ENCODE results near the gene PTHLH. TPM values are rescaled to one million over a fixed set of nuclear protein-coding genes. Genes with fewer than 3 reads are reported as not detected.

PTHLH gene
- total RNA-seq, 6 experiments from 2014 or later = not detected

DNA sequence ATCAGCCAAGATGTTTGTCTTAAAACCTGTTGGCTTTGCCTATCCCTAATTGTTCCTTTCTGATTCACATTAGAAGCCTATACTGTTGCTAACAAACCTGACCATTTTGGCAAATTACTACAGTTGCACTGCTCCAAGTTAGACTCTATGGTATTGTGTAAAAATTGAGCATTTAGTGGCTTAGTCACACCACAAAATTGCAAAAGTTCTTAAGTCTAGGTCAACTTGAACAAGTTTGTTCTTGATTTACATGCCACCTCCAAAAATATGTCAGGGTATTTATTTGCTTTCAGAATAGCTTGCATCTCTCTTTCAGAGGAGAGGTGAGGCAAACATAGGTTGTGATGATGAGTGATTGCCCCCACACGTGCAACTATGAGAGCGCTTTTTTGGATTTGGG, 27.0 kb upstream of the PTHLH start:
- DNase-seq = no peak
- H3K27me3 ChIP-seq = no peaks in the 10 kb centered on the region
- H3K4me1 ChIP-seq = no peaks in the 10 kb centered on the region
- H3K27ac ChIP-seq = no peak overlapping the region
- no peaks in the 10 kb centered on the region for H3K9me3 ChIP-seq
- no peak for ATAC-seq
- TF ChIP-seq, protein P1, sequence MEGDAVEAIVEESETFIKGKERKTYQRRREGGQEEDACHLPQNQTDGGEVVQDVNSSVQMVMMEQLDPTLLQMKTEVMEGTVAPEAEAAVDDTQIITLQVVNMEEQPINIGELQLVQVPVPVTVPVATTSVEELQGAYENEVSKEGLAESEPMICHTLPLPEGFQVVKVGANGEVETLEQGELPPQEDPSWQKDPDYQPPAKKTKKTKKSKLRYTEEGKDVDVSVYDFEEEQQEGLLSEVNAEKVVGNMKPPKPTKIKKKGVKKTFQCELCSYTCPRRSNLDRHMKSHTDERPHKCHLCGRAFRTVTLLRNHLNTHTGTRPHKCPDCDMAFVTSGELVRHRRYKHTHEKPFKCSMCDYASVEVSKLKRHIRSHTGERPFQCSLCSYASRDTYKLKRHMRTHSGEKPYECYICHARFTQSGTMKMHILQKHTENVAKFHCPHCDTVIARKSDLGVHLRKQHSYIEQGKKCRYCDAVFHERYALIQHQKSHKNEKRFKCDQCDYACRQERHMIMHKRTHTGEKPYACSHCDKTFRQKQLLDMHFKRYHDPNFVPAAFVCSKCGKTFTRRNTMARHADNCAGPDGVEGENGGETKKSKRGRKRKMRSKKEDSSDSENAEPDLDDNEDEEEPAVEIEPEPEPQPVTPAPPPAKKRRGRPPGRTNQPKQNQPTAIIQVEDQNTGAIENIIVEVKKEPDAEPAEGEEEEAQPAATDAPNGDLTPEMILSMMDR (IDR thresholded peaks at IDR 0.05) = no peak
- no peak for TF ChIP-seq POLR2A (IDR thresholded peaks at IDR 0.05)
- intact Hi-C loops (cut with DNase I) = no loop called here
- no peaks in the 10 kb centered on the region for H3K36me3 ChIP-seq
- WGBS (ENCODE audit: insufficient coverage, low coverage, low lambda C conversion rate, missing lambda C conversion rate) = 68% methylated on average over 2 of the region's 2 CpGs
- H3K4me3 ChIP-seq = no peak overlapping the region

DNA sequence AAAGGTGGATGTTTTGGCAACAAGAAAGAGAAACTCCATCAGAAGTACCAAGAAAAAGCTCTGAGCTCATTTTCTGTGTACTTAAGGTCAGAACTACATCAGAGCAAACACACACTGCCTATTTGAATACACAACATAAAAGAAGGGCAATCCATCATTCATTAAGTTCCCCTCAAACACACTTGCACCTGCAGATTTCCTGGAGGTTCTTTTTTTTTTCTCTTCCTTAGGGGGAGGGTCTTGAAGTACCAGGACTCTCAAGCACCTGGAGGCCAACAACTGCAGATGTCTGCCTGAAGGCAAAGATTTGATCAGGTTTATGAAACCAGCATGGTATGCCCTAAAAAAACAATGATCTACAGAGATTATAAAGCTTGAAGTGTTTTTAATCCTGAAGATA, 26.1 kb upstream of the PTHLH start:
- H3K4me3 ChIP-seq = no peak overlapping the region
- H3K36me3 ChIP-seq = no peaks in the 10 kb centered on the region
- H3K9me3 ChIP-seq = no peaks in the 10 kb centered on the region
- ATAC-seq = no peak
- no peaks in the 10 kb centered on the region for H3K27me3 ChIP-seq
- intact Hi-C loops (cut with DNase I) = no loop called here
- H3K4me1 ChIP-seq = no peaks in the 10 kb centered on the region
- TF ChIP-seq, protein P1 (IDR thresholded peaks at IDR 0.05) = no peak
- no peak for TF ChIP-seq POLR2A (IDR thresholded peaks at IDR 0.05)
- no peak overlapping the region for H3K27ac ChIP-seq
- DNase-seq = no peak

- Histone ChIP-seq H3K36me3 (no peaks in the 10 kb centered on the region), H3K4me1 (no peaks in the 10 kb centered on the region), H3K9me3 (no peaks in the 10 kb centered on the region), H3K27ac (no peak overlapping the region), H3K27me3 (no peaks in the 10 kb centered on the region), H3K4me3 (no peak overlapping the region)
- DNase-seq (no peak), ATAC-seq (no peak)
- 55% methylated on average over 2 of the region's 2 CpGs for WGBS (ENCODE audit: insufficient coverage, low coverage, low lambda C conversion rate, missing lambda C conversion rate)
- intact Hi-C loops (cut with DNase I) = no loop called here
- TF ChIP-seq, protein P1 (IDR thresholded peaks at IDR 0.05) = no peak
- no peak for TF ChIP-seq POLR2A (IDR thresholded peaks at IDR 0.05)
Observed at GRCh38 chr12:27998170-27998569, 25.6 kb upstream of the PTHLH start.

DNA sequence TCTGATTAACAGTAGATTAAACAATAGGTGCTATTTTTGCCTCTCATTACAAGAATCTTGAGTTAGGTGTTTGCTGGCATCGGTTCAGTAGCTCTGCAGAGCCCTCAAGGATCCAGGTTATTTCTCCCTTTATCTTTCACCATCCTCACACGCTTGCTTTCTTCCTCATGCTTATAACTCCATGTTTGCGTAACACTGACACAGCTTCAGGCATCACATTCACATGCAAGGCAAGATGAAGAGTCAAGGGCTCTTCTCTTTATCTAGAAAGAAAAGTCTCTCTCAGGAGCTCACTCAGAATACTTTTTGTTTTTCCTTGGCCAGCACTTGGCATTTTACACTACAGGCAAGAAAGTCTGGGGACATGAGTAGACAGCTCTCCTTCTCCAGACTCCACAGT, 24.2 kb upstream of the PTHLH start:
- intact Hi-C loops (cut with DNase I) = no loop called here
- H3K9me3 ChIP-seq = no peaks in the 10 kb centered on the region
- no peak for TF ChIP-seq POLR2A (IDR thresholded peaks at IDR 0.05)
- TF ChIP-seq, protein P1 (IDR thresholded peaks at IDR 0.05) = no peak
- 75% methylated on average over 3 of the region's 3 CpGs for WGBS (ENCODE audit: insufficient coverage, low coverage, low lambda C conversion rate, missing lambda C conversion rate)
- no peak overlapping the region for H3K27ac ChIP-seq
- H3K4me1 ChIP-seq = no peaks in the 10 kb centered on the region
- DNase-seq (no peak), ATAC-seq (no peak)
- no peaks in the 10 kb centered on the region for H3K36me3 ChIP-seq
- H3K4me3 ChIP-seq = no peak overlapping the region
- no peaks in the 10 kb centered on the region for H3K27me3 ChIP-seq

GRCh38 chr12:27995406-27995805, 22.9 kb upstream of the PTHLH start:
- Histone ChIP-seq H3K4me1 (no peaks in the 10 kb centered on the region), H3K27me3 (no peaks in the 10 kb centered on the region), H3K36me3 (no peaks in the 10 kb centered on the region), H3K4me3 (no peak overlapping the region), H3K9me3 (peaks cover 0 to 2% (median 0%) of the 10 kb centered on the region in 4 donors), H3K27ac (no peak overlapping the region)
- intact Hi-C loops (cut with DNase I) = no loop called here
- TF ChIP-seq, protein P1 (IDR thresholded peaks at IDR 0.05) = no peak
- TF ChIP-seq POLR2A (IDR thresholded peaks at IDR 0.05) = no peak
- WGBS (ENCODE audit: insufficient coverage, low coverage, low lambda C conversion rate, missing lambda C conversion rate) = 100% methylated on average over 1 of the region's 1 CpG
- no peak for DNase-seq
- no peak for ATAC-seq
